Suprapubic skin (tissue), 4 donors: ENCODE results near the gene HLF. TPM values are rescaled to one million over a fixed set of nuclear protein-coding genes. Genes with fewer than 3 reads are reported as not detected.

Source experiments
- DNase-seq, 2 donors: peaks; one replicate each; pipeline ENCODE4 v3.0.0-alpha.2; 2019; ENCODE audit warnings: low spot score in 2 of 2
- H3K27ac ChIP-seq: fragments of 200-600 bp; sonication (generic); one replicate; pipeline ENCODE4 v1.5.1; 2019
- H3K27me3 ChIP-seq: fragments of 200-600 bp; sonication (generic); one replicate; pipeline ENCODE4 v1.5.1; 2019
- H3K36me3 ChIP-seq: fragments of 200-600 bp; sonication (generic); one replicate; pipeline ENCODE4 v1.5.1; 2019
- H3K4me1 ChIP-seq: fragments of 200-600 bp; sonication (generic); one replicate; pipeline ENCODE4 v1.5.1; 2019
- H3K4me3 ChIP-seq: fragments of 200-600 bp; sonication (generic); one replicate; pipeline ENCODE4 v1.5.1; 2019; ENCODE audit warnings: mild to moderate bottlenecking
- H3K9me3 ChIP-seq: fragments of 200-600 bp; sonication (generic); one replicate; pipeline ENCODE4 v1.5.1; 2019
- EP300 ChIP-seq: sonication (generic); formaldehyde crosslinking; IDR thresholded peaks from one replicate; pipeline ENCODE4 v1.6.1; 2017; ENCODE audit warnings: antibody characterized with exemption
- POLR2A ChIP-seq, 2 donors: fragments of 450-650 bp; IDR thresholded peaks; one replicate each; pipeline ENCODE4 v1.6.1; 2017; ENCODE audit warnings: antibody characterized with exemption in 2 of 2, mild to moderate bottlenecking in 2 of 2, moderate library complexity in 2 of 2
- POLR2AphosphoS5 ChIP-seq, 3 donors: sonication (generic); formaldehyde crosslinking; IDR thresholded peaks; one replicate each; pipeline ENCODE4 v1.6.1; 2017; ENCODE audit warnings: antibody characterized with exemption in 3 of 3
- WGBS: methylation state at CpG from one replicate; pipeline ENCODE4 v1.1.5; 2018; 5-methylcytosine and 5-hydroxymethylcytosine counted together
- total RNA-seq, 4 donors: library from RNA; depleted of rRNA; stranded (reverse); fragments of >200 nt; gene quantifications; one replicate each; pipeline ENCODE4 v1.1.0, GENCODE V29; 2016
- TF ChIP-seq, protein P1 (sequence below), 2 donors: fragments of 200-600 bp in 1 of 2; fragments of 450-650 bp in 1 of 2; sonication (generic) in 1 of 2; IDR thresholded peaks; one replicate each; pipeline ENCODE4 v1.5.1; 2016 to 2019; ENCODE audit warnings: antibody characterized with exemption in 2 of 2, mild to moderate bottlenecking in 1 of 2, moderate library complexity in 1 of 2

HLF gene
- total RNA-seq, 4 donors from 2014 or later = 26.2 to 41.8 (median 36.5) TPM

GRCh38 chr17:55299162-55299838, 34.5 kb downstream of the HLF start:
- TF ChIP-seq, protein P1, sequence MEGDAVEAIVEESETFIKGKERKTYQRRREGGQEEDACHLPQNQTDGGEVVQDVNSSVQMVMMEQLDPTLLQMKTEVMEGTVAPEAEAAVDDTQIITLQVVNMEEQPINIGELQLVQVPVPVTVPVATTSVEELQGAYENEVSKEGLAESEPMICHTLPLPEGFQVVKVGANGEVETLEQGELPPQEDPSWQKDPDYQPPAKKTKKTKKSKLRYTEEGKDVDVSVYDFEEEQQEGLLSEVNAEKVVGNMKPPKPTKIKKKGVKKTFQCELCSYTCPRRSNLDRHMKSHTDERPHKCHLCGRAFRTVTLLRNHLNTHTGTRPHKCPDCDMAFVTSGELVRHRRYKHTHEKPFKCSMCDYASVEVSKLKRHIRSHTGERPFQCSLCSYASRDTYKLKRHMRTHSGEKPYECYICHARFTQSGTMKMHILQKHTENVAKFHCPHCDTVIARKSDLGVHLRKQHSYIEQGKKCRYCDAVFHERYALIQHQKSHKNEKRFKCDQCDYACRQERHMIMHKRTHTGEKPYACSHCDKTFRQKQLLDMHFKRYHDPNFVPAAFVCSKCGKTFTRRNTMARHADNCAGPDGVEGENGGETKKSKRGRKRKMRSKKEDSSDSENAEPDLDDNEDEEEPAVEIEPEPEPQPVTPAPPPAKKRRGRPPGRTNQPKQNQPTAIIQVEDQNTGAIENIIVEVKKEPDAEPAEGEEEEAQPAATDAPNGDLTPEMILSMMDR (IDR thresholded peaks at IDR 0.05) = no peak
- TF ChIP-seq POLR2A (IDR thresholded peaks at IDR 0.05) = no peak
- no peak for TF ChIP-seq EP300
- no peak for TF ChIP-seq POLR2AphosphoS5 (IDR thresholded peaks at IDR 0.05)
- WGBS = 94% methylated on average over 10 of the region's 10 CpGs
- H3K27me3 ChIP-seq = no peaks in the 10 kb centered on the region
- H3K9me3 ChIP-seq = no peaks in the 10 kb centered on the region
- H3K4me1 ChIP-seq = peaks cover 8% of the 10 kb centered on the region
- H3K36me3 ChIP-seq = peaks cover 2% of the 10 kb centered on the region
- H3K27ac ChIP-seq = no peak overlapping the region
- DNase-seq = no peak
- H3K4me3 ChIP-seq = no peak overlapping the region

GRCh38 chr17:55299890-55300289, 35.1 kb downstream of the HLF start:
- Histone ChIP-seq H3K27ac (no peak overlapping the region), H3K9me3 (no peaks in the 10 kb centered on the region), H3K4me3 (no peak overlapping the region), H3K36me3 (peaks cover 2% of the 10 kb centered on the region), H3K4me1 (peaks cover 8% of the 10 kb centered on the region), H3K27me3 (no peaks in the 10 kb centered on the region)
- no peak for DNase-seq
- WGBS = 96% methylated on average over 4 of the region's 4 CpGs
- no peak for TF ChIP-seq POLR2AphosphoS5 (IDR thresholded peaks at IDR 0.05)
- no peak for TF ChIP-seq EP300
- TF ChIP-seq, protein P1 (IDR thresholded peaks at IDR 0.05) = no peak
- TF ChIP-seq POLR2A (IDR thresholded peaks at IDR 0.05) = no peak

DNA sequence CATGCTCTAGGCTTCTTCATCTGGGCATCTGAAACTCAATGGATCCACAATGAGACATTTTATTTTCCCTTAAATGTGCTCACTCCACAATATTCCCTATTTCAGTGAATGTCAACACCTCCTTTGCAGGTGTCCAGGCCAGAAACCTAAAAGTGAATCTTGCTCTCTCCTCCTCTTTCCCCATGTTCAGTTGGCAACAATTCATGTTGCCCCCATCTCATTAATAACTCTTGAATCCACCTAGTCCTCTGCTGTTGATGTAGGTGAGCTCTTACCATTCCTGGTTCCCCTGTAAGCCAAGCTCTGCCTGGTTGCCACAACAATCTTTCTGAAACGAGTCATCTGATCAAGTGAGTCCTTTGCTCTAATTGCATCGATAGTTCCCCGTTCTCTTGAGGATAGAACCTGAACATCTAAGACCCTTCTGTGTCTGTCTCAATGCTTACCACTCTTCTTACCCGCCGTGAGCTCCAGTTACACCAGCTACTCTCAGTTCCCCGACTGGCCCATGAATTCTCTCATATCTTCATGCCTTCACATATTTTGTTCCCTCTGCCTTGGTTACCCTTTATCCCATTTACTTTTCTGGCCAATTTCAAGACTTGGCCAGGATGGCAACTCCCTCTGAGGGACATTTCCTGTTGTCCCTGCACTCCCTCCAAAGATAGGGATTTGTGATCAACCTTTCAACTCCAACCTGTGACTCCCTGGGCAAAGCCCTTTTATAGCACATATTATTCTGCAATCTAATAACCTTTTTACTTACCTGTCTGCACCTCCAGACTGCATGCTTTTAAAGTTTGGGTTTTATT, 35.9 kb downstream of the HLF start:
- H3K27ac ChIP-seq = no peak overlapping the region
- H3K27me3 ChIP-seq = no peaks in the 10 kb centered on the region
- 93% methylated on average over 6 of the region's 6 CpGs for WGBS
- H3K4me1 ChIP-seq = peaks cover 2% of the 10 kb centered on the region
- TF ChIP-seq, protein P1 (IDR thresholded peaks at IDR 0.05) = no peak
- TF ChIP-seq EP300 = no peak
- TF ChIP-seq POLR2A (IDR thresholded peaks at IDR 0.05) = no peak
- TF ChIP-seq POLR2AphosphoS5 (IDR thresholded peaks at IDR 0.05) = no peak
- peaks cover 2% of the 10 kb centered on the region for H3K36me3 ChIP-seq
- H3K9me3 ChIP-seq = no peaks in the 10 kb centered on the region
- no peak overlapping the region for H3K4me3 ChIP-seq
- no peak for DNase-seq

DNA sequence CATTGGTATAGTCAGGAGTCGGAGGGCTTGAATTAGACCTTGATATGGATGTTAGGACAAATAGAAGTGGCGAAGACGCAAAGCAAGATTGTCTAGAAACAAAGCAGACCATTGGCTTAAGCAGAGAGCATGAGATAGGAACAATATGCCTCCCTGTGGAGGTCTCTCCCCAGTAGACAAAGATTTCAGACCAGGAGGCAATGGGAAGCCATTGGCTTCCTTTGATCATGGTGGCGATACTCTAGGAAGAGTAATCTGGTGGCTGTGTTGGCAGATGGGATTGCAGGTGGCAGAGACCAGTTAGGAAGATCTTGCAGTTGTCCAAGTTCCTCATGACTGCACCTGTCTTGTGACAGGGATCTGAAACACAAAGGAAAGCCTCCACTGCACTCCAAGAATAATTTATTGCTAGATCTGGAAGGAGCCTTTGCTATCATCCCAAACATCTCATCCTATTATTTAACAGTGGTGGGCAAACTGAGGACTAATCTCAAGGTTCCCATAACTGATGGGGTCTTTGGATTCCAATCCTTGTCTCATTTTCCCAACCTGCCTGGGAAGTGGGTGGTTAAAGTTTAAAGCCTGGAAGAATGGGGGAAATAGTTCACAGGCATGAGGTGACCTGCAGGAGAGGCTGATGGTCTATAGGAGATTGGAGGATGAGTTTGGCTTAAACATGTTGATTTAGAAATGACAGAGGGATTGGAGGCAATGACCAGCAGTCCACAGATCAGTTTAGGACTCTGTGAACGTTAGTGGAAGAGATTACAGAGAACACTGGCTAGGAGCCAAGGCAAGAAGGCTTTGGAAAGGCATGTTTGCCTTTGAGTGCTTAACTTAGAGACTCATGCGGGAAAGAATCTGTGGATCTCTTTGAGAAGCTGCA, 37.0 kb downstream of the HLF start:
- TF ChIP-seq POLR2AphosphoS5 (IDR thresholded peaks at IDR 0.05) = no peak
- TF ChIP-seq, protein P1 (IDR thresholded peaks at IDR 0.05) = no peak
- TF ChIP-seq EP300 = no peak
- no peak for TF ChIP-seq POLR2A (IDR thresholded peaks at IDR 0.05)
- Histone ChIP-seq H3K9me3 (no peaks in the 10 kb centered on the region), H3K4me1 (no peaks in the 10 kb centered on the region), H3K4me3 (no peak overlapping the region), H3K36me3 (peaks cover 2% of the 10 kb centered on the region), H3K27ac (no peak overlapping the region), H3K27me3 (no peaks in the 10 kb centered on the region)
- 69% methylated on average over 6 of the region's 6 CpGs for WGBS
- DNase-seq = no peak
